ENCODE data around the gene KRTAP4-16.

- TF ChIP-seq CTCF (conservative IDR thresholded peaks at IDR 0.05) (no peak), ZFX (IDR thresholded peaks at IDR 0.05) (no peak)
These were observed 30.2 kb downstream of the KRTAP4-16 start for GRCh38 chr17:41071606-41072360.
